Astrocyte (in vitro differentiated cells and primary cell): ENCODE measurements around the gene RNF217. TPM values are rescaled to one million over a fixed set of nuclear protein-coding genes. Genes with fewer than 3 reads are reported as not detected.

Experiments
- DNase-seq: peaks from one replicate; pipeline ENCODE4 v3.0.0-alpha.2; 2010; ENCODE audit warnings: low read depth
- FAIRE-seq: peaks from 2 replicates; lab custom pipeline; 2011; peaks lifted over from hg19 to GRCh38; lab: Jason Lieb, UNC
- H2AFZ ChIP-seq: 2 replicates; pipeline ENCODE4 v1.6.0; 2012; ENCODE audit warnings: low read depth, low read length, inconsistent platforms
- H3K27ac ChIP-seq: 2 replicates; pipeline ENCODE4 v1.5.1; 2011; ENCODE audit warnings: low read depth, low read length, inconsistent platforms
- H3K27me3 ChIP-seq: 2 replicates; pipeline ENCODE4 v1.6.0; 2011; ENCODE audit warnings: low read length, inconsistent platforms; ENCODE audit not compliant: insufficient read depth
- H3K36me3 ChIP-seq: 2 replicates; pipeline ENCODE4 v1.5.1; 2011; ENCODE audit warnings: low read length, inconsistent platforms; ENCODE audit not compliant: insufficient read depth
- H3K4me1 ChIP-seq: 2 replicates; pipeline ENCODE4 v1.5.1; 2011; ENCODE audit warnings: low read length, inconsistent platforms; ENCODE audit not compliant: insufficient read depth
- H3K4me2 ChIP-seq: 2 replicates; pipeline ENCODE4 v1.6.0; 2012; ENCODE audit warnings: low read length, inconsistent platforms
- H3K4me3 ChIP-seq: 2 replicates; pipeline ENCODE4 v1.5.1; 2011; ENCODE audit warnings: low read depth, mild to moderate bottlenecking, low read length, inconsistent platforms; ENCODE audit not compliant: insufficient read depth
- H3K79me2 ChIP-seq: 2 replicates; pipeline ENCODE4 v1.6.0; 2012; ENCODE audit warnings: mild to moderate bottlenecking, low read length, inconsistent platforms; ENCODE audit not compliant: insufficient read depth
- H3K9ac ChIP-seq: 2 replicates; pipeline ENCODE4 v1.6.0; 2012; ENCODE audit warnings: mild to moderate bottlenecking, low read length, inconsistent platforms
- H3K9me3 ChIP-seq: 2 replicates; pipeline ENCODE4 v1.5.1; 2012; ENCODE audit warnings: low read depth, mild to moderate bottlenecking, low read length, inconsistent platforms; ENCODE audit not compliant: insufficient read depth
- H4K20me1 ChIP-seq: 2 replicates; pipeline ENCODE4 v1.6.0; 2012; ENCODE audit warnings: low read length, inconsistent platforms; ENCODE audit not compliant: insufficient read depth
- H3K27ac Mint-ChIP-seq: one replicate; pipeline ENCODE4 v1.8.0; 2021; ENCODE audit warnings: mild to moderate bottlenecking, mixed read lengths; ENCODE audit not compliant: unreplicated experiment
- H3K27me3 Mint-ChIP-seq: one replicate; pipeline ENCODE4 v1.8.0; 2021; ENCODE audit warnings: low read depth, mixed read lengths; ENCODE audit not compliant: unreplicated experiment
- H3K36me3 Mint-ChIP-seq: one replicate; pipeline ENCODE4 v1.8.0; 2021; ENCODE audit warnings: low read depth, mixed read lengths; ENCODE audit not compliant: unreplicated experiment
- H3K4me1 Mint-ChIP-seq: one replicate; pipeline ENCODE4 v1.8.0; 2021; ENCODE audit warnings: low read depth, mixed read lengths; ENCODE audit not compliant: unreplicated experiment
- H3K4me3 Mint-ChIP-seq: one replicate; pipeline ENCODE4 v1.8.0; 2021; ENCODE audit warnings: mild to moderate bottlenecking, moderate library complexity, mixed read lengths; ENCODE audit not compliant: unreplicated experiment
- H3K9me3 Mint-ChIP-seq: one replicate; pipeline ENCODE4 v1.8.0; 2021; ENCODE audit warnings: mild to moderate bottlenecking, mixed read lengths; ENCODE audit not compliant: unreplicated experiment
- CTCF ChIP-seq: IDR thresholded peaks from 2 replicates; pipeline ENCODE4 v1.5.1; 2011; ENCODE audit warnings: low read depth, mild to moderate bottlenecking, inconsistent platforms, low read length, moderate library complexity; ENCODE audit not compliant: insufficient read depth
- EZH2 ChIP-seq: IDR thresholded peaks from 2 replicates; pipeline ENCODE4 v1.6.1; 2012; ENCODE audit warnings: mild to moderate bottlenecking, low read length, inconsistent platforms; ENCODE audit not compliant: insufficient read depth
- total RNA-seq: library from RNA; stranded (reverse); gene quantifications from 2 replicates; pipeline ENCODE4 v1.2.1, GENCODE V29; 2021

RNF217 gene
- total RNA-seq, 1 donor from 2014 or later, result 49.4 TPM

DNA sequence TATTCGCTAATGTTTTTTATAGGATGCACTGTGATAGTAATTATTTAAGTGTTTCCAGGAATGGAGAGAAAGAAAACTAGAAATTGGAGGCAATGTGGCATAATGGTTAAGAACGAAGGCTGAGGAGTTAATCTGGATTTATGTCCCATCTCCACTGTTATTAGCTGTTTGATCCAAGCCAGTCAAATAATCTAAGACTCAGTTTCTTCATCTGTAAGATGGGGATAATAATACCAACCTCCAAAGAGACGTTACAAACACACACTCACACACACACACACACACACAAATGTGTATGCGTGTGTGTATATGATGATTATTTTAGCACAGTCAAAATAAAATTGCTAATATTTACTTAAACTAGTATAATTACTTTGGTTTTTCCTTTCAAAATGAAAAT, 154.5 kb downstream of the RNF217 start:
- Mint-ChIP-seq H3K9me3 (peaks cover 10% of the 10 kb centered on the region), H3K36me3 (peaks cover 4% of the 10 kb centered on the region), H3K4me3 (no peak overlapping the region), H3K27ac (no peak overlapping the region), H3K4me1 (peaks cover 2% of the 10 kb centered on the region), H3K27me3 (no peaks in the 10 kb centered on the region)
- Histone ChIP-seq H3K9me3 (peaks cover 7% of the 10 kb centered on the region), H3K36me3 (no peaks in the 10 kb centered on the region), H3K4me1 (no peaks in the 10 kb centered on the region), H3K9ac (no peak overlapping the region), H3K4me2 (no peak overlapping the region), H3K27me3 (no peaks in the 10 kb centered on the region), H3K79me2 (no peaks in the 10 kb centered on the region), H2AFZ (no peak overlapping the region), H4K20me1 (no peaks in the 10 kb centered on the region), H3K4me3 (no peak overlapping the region), H3K27ac (no peak overlapping the region)
- FAIRE-seq (no peak), DNase-seq (no peak)
- TF ChIP-seq EZH2 (no peak), CTCF (no peak)

- H2AFZ ChIP-seq, result no peak overlapping the region
- no peak overlapping the region for H3K9ac ChIP-seq
- H3K27me3 Mint-ChIP-seq, result no peaks in the 10 kb centered on the region
- TF ChIP-seq CTCF (no peak), EZH2 (no peak)
- H3K27me3 ChIP-seq, result no peaks in the 10 kb centered on the region
- no peak overlapping the region for H3K4me3 ChIP-seq
- peaks cover 3% of the 10 kb centered on the region for H3K9me3 Mint-ChIP-seq
- H4K20me1 ChIP-seq, result no peaks in the 10 kb centered on the region
- H3K4me2 ChIP-seq, result no peak overlapping the region
- H3K4me1 Mint-ChIP-seq, result peaks cover 2% of the 10 kb centered on the region
- no peak overlapping the region for H3K4me3 Mint-ChIP-seq
- H3K27ac ChIP-seq, result no peak overlapping the region
- peaks cover 2% of the 10 kb centered on the region for H3K9me3 ChIP-seq
- H3K4me1 ChIP-seq, result no peaks in the 10 kb centered on the region
- no peaks in the 10 kb centered on the region for H3K79me2 ChIP-seq
- DNase-seq, result peak; percentile 42
- no peak overlapping the region for H3K27ac Mint-ChIP-seq
- no peaks in the 10 kb centered on the region for H3K36me3 ChIP-seq
- FAIRE-seq, result no peak
- H3K36me3 Mint-ChIP-seq, result no peaks in the 10 kb centered on the region
These were observed 155.6 kb downstream of the RNF217 start for GRCh38 chr6:125117818-125118217.

DNA sequence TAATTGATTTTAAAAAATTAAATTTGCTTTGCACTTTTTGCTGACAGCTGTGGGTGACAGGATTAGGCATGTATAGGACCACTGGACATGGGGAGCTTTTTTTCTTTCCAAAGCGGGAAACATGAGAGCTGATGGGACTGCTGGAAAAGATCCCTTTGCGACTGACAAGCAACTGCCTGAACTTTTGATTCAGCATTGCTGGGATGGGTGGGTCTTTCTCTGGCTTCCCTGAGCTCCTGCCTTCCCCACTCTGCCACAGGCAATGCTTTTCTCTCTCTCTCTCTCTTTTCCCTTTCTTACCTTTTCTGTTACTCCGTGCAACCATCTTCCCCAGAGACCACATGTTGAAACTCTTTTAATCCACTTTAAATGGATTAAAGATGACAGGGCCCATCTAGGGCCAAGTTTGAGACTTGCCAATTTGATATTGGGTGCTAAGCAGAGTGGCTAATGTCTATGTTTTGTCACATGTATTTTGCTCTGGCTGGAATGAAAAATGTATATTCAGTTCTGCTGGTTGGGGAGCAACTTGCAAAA, 157.9 kb downstream of the RNF217 start:
- Histone ChIP-seq H3K4me2 (no peak overlapping the region), H3K9ac (no peak overlapping the region), H3K27ac (no peak overlapping the region), H3K36me3 (no peaks in the 10 kb centered on the region), H3K4me1 (peaks cover 5% of the 10 kb centered on the region), H3K27me3 (no peaks in the 10 kb centered on the region), H4K20me1 (no peaks in the 10 kb centered on the region), H3K79me2 (no peaks in the 10 kb centered on the region), H3K4me3 (no peak overlapping the region), H2AFZ (no peak overlapping the region), H3K9me3 (no peaks in the 10 kb centered on the region)
- H3K27me3 Mint-ChIP-seq, result no peaks in the 10 kb centered on the region
- no peak overlapping the region for H3K4me3 Mint-ChIP-seq
- FAIRE-seq (no peak), DNase-seq (no peak)
- peaks cover 5% of the 10 kb centered on the region for H3K9me3 Mint-ChIP-seq
- no peak for TF ChIP-seq CTCF
- no peak for TF ChIP-seq EZH2
- H3K36me3 Mint-ChIP-seq, result peaks cover 2% of the 10 kb centered on the region
- H3K4me1 Mint-ChIP-seq, result peaks cover 13% of the 10 kb centered on the region
- H3K27ac Mint-ChIP-seq, result no peak overlapping the region
